DOHH2 (cell line): Measurements from ENCODE around the gene C19orf81.

Experiments
- H3F3A ChIP-seq: fragments of 200-600 bp; sonication (generic), shearing (Covaris generic); 2 replicates; pipeline ENCODE4 v1.6.0; 2016; ENCODE audit warnings: antibody characterized with exemption, mild to moderate bottlenecking; ENCODE audit not compliant: control insufficient read depth, insufficient read depth
- H3K27ac ChIP-seq: fragments of 200-600 bp; sonication (generic); 2 replicates; pipeline ENCODE4 v1.5.1; 2014; ENCODE audit warnings: low read depth, mild to moderate bottlenecking, low read length, moderate library complexity
- H3K27me3 ChIP-seq: fragments of 200-600 bp; sonication (generic); 2 replicates; pipeline ENCODE4 v1.6.1; 2014; ENCODE audit warnings: mild to moderate bottlenecking, low read length, mixed read lengths; ENCODE audit not compliant: control insufficient read depth
- H3K36me3 ChIP-seq: fragments of 200-600 bp; sonication (generic); 2 replicates; pipeline ENCODE4 v1.6.1; 2014; ENCODE audit warnings: mild to moderate bottlenecking, low read length, moderate library complexity, mixed read lengths; ENCODE audit not compliant: control insufficient read depth
- H3K4me1 ChIP-seq: fragments of 200-600 bp; sonication (generic); 2 replicates; pipeline ENCODE4 v1.6.1; 2014; ENCODE audit warnings: mild to moderate bottlenecking, low read length, mixed read lengths; ENCODE audit not compliant: control insufficient read depth
- H3K4me2 ChIP-seq: fragments of 200-600 bp; sonication (generic); 2 replicates; pipeline ENCODE4 v1.6.0; 2014; ENCODE audit warnings: mild to moderate bottlenecking, low read length, moderate library complexity
- H3K4me3 ChIP-seq: fragments of 200-600 bp; sonication (generic); 2 replicates; pipeline ENCODE4 v1.5.1; 2014; ENCODE audit warnings: mild to moderate bottlenecking, low read length, mixed read lengths
- H3K79me2 ChIP-seq: fragments of 200-600 bp; sonication (generic); 2 replicates; pipeline ENCODE4 v1.6.1; 2014; ENCODE audit warnings: mild to moderate bottlenecking, low read length, mixed read lengths; ENCODE audit not compliant: control insufficient read depth
- H3K9me2 ChIP-seq: fragments of 200-600 bp; sonication (generic); replicated peaks from 2 replicates; pipeline ENCODE4 v1.6.1; 2014; ENCODE audit warnings: mild to moderate bottlenecking, low read length, mixed read lengths; ENCODE audit not compliant: control insufficient read depth
- H3K9me3 ChIP-seq: fragments of 200-600 bp; sonication (generic); 2 replicates; pipeline ENCODE4 v1.6.1; 2014; ENCODE audit warnings: antibody characterized with exemption, low read length, mixed read lengths; ENCODE audit not compliant: control insufficient read depth, insufficient read depth
- H4K20me1 ChIP-seq: fragments of 200-600 bp; sonication (generic); 2 replicates; pipeline ENCODE4 v1.6.0; 2014; ENCODE audit warnings: low read depth, mild to moderate bottlenecking, antibody characterized with exemption, low read length, moderate library complexity; ENCODE audit not compliant: control insufficient read depth, insufficient read depth
- EZH2phosphoT487 ChIP-seq: fragments of 200-600 bp; sonication (generic); IDR thresholded peaks from 2 replicates; pipeline ENCODE4 v1.6.1; 2017; ENCODE audit warnings: borderline replicate concordance, mild to moderate bottlenecking, antibody characterized with exemption, low read length, moderate library complexity, mixed read lengths
- TF ChIP-seq, protein P1 (sequence below): fragments of 200-600 bp; sonication (generic); IDR thresholded peaks from one replicate; pipeline ENCODE4 v1.5.1; 2014; ENCODE audit warnings: antibody characterized with exemption, mild to moderate bottlenecking, low read depth, low read length; ENCODE audit not compliant: poor library complexity, severe bottlenecking

Gene C19orf81

DNA sequence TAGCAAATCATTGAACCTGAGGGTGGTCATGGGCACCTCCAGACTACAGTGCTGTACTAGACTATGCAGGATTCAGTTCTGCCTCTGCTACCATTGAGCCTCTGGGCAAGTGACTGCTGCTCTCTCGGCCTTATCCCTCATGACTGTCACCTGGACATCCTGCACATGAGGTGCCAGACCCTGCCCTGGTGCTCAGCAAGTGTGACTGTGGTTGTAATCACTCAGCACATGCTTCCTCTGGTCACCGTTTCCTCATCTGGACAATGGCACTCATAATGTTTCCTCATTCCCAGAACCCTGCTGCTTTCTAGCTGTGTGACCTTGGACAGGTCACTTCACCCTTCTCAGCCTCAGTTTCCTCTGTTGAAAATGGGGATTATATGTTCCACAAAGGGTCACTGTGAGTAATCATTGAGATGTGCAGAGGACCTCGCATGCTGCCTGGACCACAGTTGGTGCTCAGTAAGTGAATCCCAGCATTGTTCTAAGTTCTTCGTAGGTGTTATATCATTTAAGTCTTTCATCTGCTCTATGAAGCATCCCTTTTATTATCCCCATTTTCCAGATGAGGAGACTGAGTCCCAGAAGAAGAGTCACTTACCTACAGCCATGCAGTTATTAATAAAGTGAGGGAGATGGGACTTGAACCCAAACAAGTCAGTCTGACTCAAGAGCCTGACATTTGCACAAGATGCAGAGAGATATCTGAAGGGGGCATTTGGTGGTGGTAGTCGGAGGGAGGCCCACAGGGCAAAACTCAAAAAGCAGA is 12.7 kb upstream of the C19orf81 start:
- Histone ChIP-seq H3K4me1 (no peaks in the 10 kb centered on the region), H4K20me1 (no peaks in the 10 kb centered on the region), H3K79me2 (no peaks in the 10 kb centered on the region), H3K4me3 (no peak overlapping the region), H3K9me2 (no peaks in the 10 kb centered on the region), H3K36me3 (no peaks in the 10 kb centered on the region), H3K27me3 (peaks cover 24% of the 10 kb centered on the region), H3F3A (no peaks in the 10 kb centered on the region), H3K9me3 (peaks cover 15% of the 10 kb centered on the region), H3K27ac (no peak overlapping the region), H3K4me2 (no peak overlapping the region)
- TF ChIP-seq, protein P1, sequence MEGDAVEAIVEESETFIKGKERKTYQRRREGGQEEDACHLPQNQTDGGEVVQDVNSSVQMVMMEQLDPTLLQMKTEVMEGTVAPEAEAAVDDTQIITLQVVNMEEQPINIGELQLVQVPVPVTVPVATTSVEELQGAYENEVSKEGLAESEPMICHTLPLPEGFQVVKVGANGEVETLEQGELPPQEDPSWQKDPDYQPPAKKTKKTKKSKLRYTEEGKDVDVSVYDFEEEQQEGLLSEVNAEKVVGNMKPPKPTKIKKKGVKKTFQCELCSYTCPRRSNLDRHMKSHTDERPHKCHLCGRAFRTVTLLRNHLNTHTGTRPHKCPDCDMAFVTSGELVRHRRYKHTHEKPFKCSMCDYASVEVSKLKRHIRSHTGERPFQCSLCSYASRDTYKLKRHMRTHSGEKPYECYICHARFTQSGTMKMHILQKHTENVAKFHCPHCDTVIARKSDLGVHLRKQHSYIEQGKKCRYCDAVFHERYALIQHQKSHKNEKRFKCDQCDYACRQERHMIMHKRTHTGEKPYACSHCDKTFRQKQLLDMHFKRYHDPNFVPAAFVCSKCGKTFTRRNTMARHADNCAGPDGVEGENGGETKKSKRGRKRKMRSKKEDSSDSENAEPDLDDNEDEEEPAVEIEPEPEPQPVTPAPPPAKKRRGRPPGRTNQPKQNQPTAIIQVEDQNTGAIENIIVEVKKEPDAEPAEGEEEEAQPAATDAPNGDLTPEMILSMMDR = no peak
- no peak for TF ChIP-seq EZH2phosphoT487

DNA sequence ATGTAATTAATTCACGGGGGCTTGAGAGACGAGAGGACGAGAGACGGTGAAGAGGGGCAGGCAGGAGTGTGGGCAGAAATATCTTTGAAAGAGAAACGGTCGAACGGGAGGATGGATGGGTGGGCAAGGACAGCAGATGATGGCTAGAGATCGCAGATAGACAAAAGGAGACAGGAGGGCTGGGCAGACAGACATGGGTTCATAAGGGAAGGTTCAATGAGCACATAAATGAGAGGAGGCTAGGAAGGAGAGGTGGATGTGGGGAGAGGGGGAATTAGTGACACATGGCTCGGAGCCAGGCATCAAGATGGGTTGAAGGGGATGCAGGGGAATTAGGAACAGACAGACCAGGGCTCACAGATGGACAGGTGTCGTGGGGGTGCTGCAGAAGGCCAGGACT is 10.6 kb upstream of the C19orf81 start:
- H3K9me3 ChIP-seq = peaks cover 13% of the 10 kb centered on the region
- no peak overlapping the region for H3K4me2 ChIP-seq
- peaks cover 24% of the 10 kb centered on the region for H3K27me3 ChIP-seq
- no peaks in the 10 kb centered on the region for H3K79me2 ChIP-seq
- H3K27ac ChIP-seq = no peak overlapping the region
- H3K36me3 ChIP-seq = no peaks in the 10 kb centered on the region
- H3K4me3 ChIP-seq = no peak overlapping the region
- H3K9me2 ChIP-seq = no peaks in the 10 kb centered on the region
- TF ChIP-seq, protein P1 = no peak
- no peak for TF ChIP-seq EZH2phosphoT487
- no peaks in the 10 kb centered on the region for H3F3A ChIP-seq
- H3K4me1 ChIP-seq = no peaks in the 10 kb centered on the region
- H4K20me1 ChIP-seq = no peaks in the 10 kb centered on the region

DNA sequence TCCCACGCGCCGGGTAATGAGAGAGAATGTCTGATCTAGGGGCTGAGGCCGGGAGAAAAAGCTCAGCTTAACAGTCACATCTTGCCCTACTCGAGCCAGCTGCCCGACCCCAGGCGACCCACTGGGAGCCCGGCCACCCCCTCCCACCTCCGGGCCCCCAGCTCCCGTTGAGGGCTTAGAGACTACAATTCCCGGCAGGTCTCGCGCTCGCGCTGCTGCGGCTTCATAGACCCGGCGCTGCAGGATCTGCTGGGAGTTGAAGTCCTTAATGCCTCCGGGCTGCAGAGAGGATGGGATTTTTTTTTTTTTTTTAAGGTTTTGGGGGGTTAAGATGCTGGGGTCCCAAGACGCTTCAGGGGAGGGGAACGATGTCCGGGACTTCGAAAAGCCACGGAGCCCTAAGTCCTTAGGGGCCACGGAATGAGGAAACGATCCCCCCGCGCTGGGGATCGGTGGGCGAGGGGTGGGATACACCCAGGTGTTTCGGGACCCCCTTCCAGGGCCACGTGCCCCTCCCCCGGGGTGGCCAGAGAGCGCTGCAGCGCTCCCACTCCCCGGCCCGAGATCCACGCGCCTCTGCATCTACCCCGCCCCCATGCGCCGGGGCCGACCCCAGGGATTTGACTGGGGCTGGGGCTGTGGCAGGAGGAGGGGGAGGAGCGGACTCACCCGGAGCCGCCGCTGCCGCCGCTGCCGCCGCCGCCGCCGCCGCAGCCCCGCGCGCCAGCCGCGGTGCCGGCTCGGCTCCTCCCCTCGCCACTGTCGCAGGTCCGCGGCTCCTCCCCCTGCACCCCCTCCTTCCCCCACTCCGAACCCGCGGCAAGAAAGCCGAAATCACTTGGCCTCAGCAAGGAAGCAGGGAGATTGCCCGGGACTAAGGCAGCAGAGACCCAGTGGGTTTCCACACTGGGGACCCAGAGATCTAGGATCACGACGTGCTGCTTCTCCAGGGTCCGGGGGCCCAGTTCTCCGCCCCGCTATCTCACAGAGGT is 9.8 kb upstream of the C19orf81 start, which contains the start of gene SYT3:
Gene SYT3 (minus strand): TSS at position 761 of the 992 bp plus-strand sequence. CDS start 2,470 bp downstream, outside the sequence.
- H3K79me2 ChIP-seq = no peaks in the 10 kb centered on the region
- H3K9me3 ChIP-seq = peaks cover 6% of the 10 kb centered on the region
- H3K4me1 ChIP-seq = no peaks in the 10 kb centered on the region
- no peaks in the 10 kb centered on the region for H4K20me1 ChIP-seq
- H3K9me2 ChIP-seq = no peaks in the 10 kb centered on the region
- H3K4me2 ChIP-seq = no peak within 1 kb of the TSS
- no peak within 1 kb of the TSS for H3K27ac ChIP-seq
- H3K36me3 ChIP-seq = no peaks in the 10 kb centered on the region
- no peak for TF ChIP-seq EZH2phosphoT487
- TF ChIP-seq, protein P1 = no peak
- H3F3A ChIP-seq = no peaks in the 10 kb centered on the region
- H3K4me3 ChIP-seq = no peak within 1 kb of the TSS
- H3K27me3 ChIP-seq = peaks cover 26% of the 10 kb centered on the region
